Stimulated activated CD4-positive, alpha-beta T cell treated with anti-CD3 and anti-CD28 coated beads, Interleukin-2, amount 100 ng/mL, for 48 hours (primary cell): ENCODE measurements around the gene RNF183.

ENCODE experiments used
- DNase-seq, 2 donors: peaks; one replicate each; pipeline ENCODE4 v3.0.0-alpha.2; 2020

Gene RNF183

GRCh38 chr9:113302792-113303418 lies at the start of gene RNF183:
Gene RNF183 (minus strand): TSS chr9:113303376. CDS start chr9:113298184, 5,192 bp downstream.
- DNase-seq: no peak

- no peak for DNase-seq
Observed at GRCh38 chr9:113352411-113352810, 49.2 kb upstream of the RNF183 start.

- no peak for DNase-seq
Observed at GRCh38 chr9:113352006-113352405, 48.8 kb upstream of the RNF183 start.

- no peak for DNase-seq
Observed at GRCh38 chr9:113350937-113351336, 47.8 kb upstream of the RNF183 start.

- no peak for DNase-seq
Observed at GRCh38 chr9:113350107-113350661, 47.0 kb upstream of the RNF183 start.

- peak in 1 of 2 donors; percentile 28 for DNase-seq
Observed at GRCh38 chr9:113349445-113350094, 46.4 kb upstream of the RNF183 start, which contains the start of gene BSPRY. Gene BSPRY (plus strand): TSS chr9:113349541. CDS start chr9:113349580, 39 bp downstream.

GRCh38 chr9:113349066-113349444 lies 45.9 kb upstream of the RNF183 start:
- DNase-seq: no peak

- DNase-seq: no peak
Observed at GRCh38 chr9:113348437-113348836, 45.3 kb upstream of the RNF183 start.

GRCh38 chr9:113345671-113346070 lies 42.5 kb upstream of the RNF183 start:
- no peak for DNase-seq

GRCh38 chr9:113345190-113345589 lies 42.0 kb upstream of the RNF183 start:
- no peak for DNase-seq

- DNase-seq: no peak
Observed at GRCh38 chr9:113343732-113344231, 40.6 kb upstream of the RNF183 start.

- DNase-seq: no peak
Observed at GRCh38 chr9:113341712-113342410, 38.7 kb upstream of the RNF183 start.

- DNase-seq: peak; percentile 77 to 83
Observed at GRCh38 chr9:113340011-113340699, 37.0 kb upstream of the RNF183 start, which contains the start of gene WDR31. Gene WDR31 (minus strand): TSS chr9:113340275. CDS start chr9:113332022, 8,253 bp downstream.

GRCh38 chr9:113337714-113338113 lies 34.5 kb upstream of the RNF183 start:
- no peak for DNase-seq

GRCh38 chr9:113331780-113332179 lies 28.6 kb upstream of the RNF183 start:
- DNase-seq: no peak

- no peak for DNase-seq
Observed at GRCh38 chr9:113328045-113328782, 25.0 kb upstream of the RNF183 start.

- DNase-seq: no peak
Observed at GRCh38 chr9:113326230-113326629, 23.1 kb upstream of the RNF183 start.

GRCh38 chr9:113322671-113323070 lies 19.5 kb upstream of the RNF183 start:
- DNase-seq: no peak

GRCh38 chr9:113320051-113320450 lies 16.9 kb upstream of the RNF183 start:
- DNase-seq: no peak

GRCh38 chr9:113319054-113319453 lies 15.9 kb upstream of the RNF183 start:
- no peak for DNase-seq

GRCh38 chr9:113317777-113318176 lies 14.6 kb upstream of the RNF183 start:
- DNase-seq: no peak

GRCh38 chr9:113316030-113316429 lies 12.9 kb upstream of the RNF183 start:
- no peak for DNase-seq
